Measurements from ENCODE around the gene ZNF451.
"Not testable (repeated sequence)": the region's sequence is repeated elsewhere in the genome, so short reads cannot be mapped to it uniquely, and the experiment has no call there.

The ZNF451 gene

GRCh38 chr6:57090458-57091067 lies 575 bp downstream of the ZNF451 start:
- not testable (repeated sequence) for DNase-seq (ENCODE audit: low spot score)

GRCh38 chr6:57091375-57091774 lies 1.4 kb downstream of the ZNF451 start:
- DNase-seq (ENCODE audit: low spot score), result not testable (repeated sequence)

- DNase-seq (ENCODE audit: low spot score), result no peak
Observed at GRCh38 chr6:57094689-57095088, 4.7 kb downstream of the ZNF451 start.

- DNase-seq (ENCODE audit: low spot score), result no peak
Observed at GRCh38 chr6:57097596-57097995, 7.6 kb downstream of the ZNF451 start.

- no peak for DNase-seq (ENCODE audit: low spot score)
Observed at GRCh38 chr6:57102976-57103375, 13.0 kb downstream of the ZNF451 start.

- DNase-seq (ENCODE audit: low spot score), result no peak
Observed at GRCh38 chr6:57104336-57104735, 14.3 kb downstream of the ZNF451 start.

- DNase-seq (ENCODE audit: low spot score), result no peak
Observed at GRCh38 chr6:57106990-57107389, 17.0 kb downstream of the ZNF451 start.

GRCh38 chr6:57108691-57109090 lies 18.7 kb downstream of the ZNF451 start:
- no peak for DNase-seq (ENCODE audit: low spot score)

- DNase-seq (ENCODE audit: low spot score), result no peak
Observed at GRCh38 chr6:57109880-57110279, 19.9 kb downstream of the ZNF451 start.

- DNase-seq (ENCODE audit: low spot score), result no peak
Observed at GRCh38 chr6:57113105-57113504, 23.1 kb downstream of the ZNF451 start.

GRCh38 chr6:57116776-57117175 lies 26.8 kb downstream of the ZNF451 start:
- no peak for DNase-seq (ENCODE audit: low spot score)

GRCh38 chr6:57117796-57118195 lies 27.8 kb downstream of the ZNF451 start:
- no peak for DNase-seq (ENCODE audit: low spot score)

- DNase-seq (ENCODE audit: low spot score), result no peak
Observed at GRCh38 chr6:57123111-57123510, 33.1 kb downstream of the ZNF451 start.

- DNase-seq (ENCODE audit: low spot score), result no peak
Observed at GRCh38 chr6:57127763-57128162, 37.8 kb downstream of the ZNF451 start.

GRCh38 chr6:57130661-57131177 lies 40.7 kb downstream of the ZNF451 start:
- DNase-seq (ENCODE audit: low spot score), result no peak

- DNase-seq (ENCODE audit: low spot score), result no peak
Observed at GRCh38 chr6:57134954-57135353, 45.0 kb downstream of the ZNF451 start.

GRCh38 chr6:57135885-57136284 lies 45.9 kb downstream of the ZNF451 start:
- DNase-seq (ENCODE audit: low spot score), result no peak

- DNase-seq (ENCODE audit: low spot score), result no peak
Observed at GRCh38 chr6:57137350-57137749, 47.4 kb downstream of the ZNF451 start.

GRCh38 chr6:57138026-57138425 lies 48.0 kb downstream of the ZNF451 start:
- DNase-seq (ENCODE audit: low spot score), result no peak

- DNase-seq (ENCODE audit: low spot score), result no peak
Observed at GRCh38 chr6:57141451-57142177, 51.6 kb downstream of the ZNF451 start.

- DNase-seq (ENCODE audit: low spot score), result no peak
Observed at GRCh38 chr6:57142178-57142525, 52.2 kb downstream of the ZNF451 start.

GRCh38 chr6:57143690-57144089 lies 53.7 kb downstream of the ZNF451 start:
- DNase-seq (ENCODE audit: low spot score), result no peak

- no peak for DNase-seq (ENCODE audit: low spot score)
Observed at GRCh38 chr6:57147401-57147800, 57.4 kb downstream of the ZNF451 start.

All from cerebellar cortex (tissue), 1 donor.